ENCODE measurements around the gene L3MBTL4. TPM values are rescaled to one million over a fixed set of nuclear protein-coding genes. Genes with fewer than 3 reads are reported as not detected.
A peak's percentile ranks its signal among the peaks of the same experiment; 100 is the strongest.

L3MBTL4 gene
- not detected in 2 replicates for total RNA-seq (2021)
- Bru-seq, nascent RNA: percentile 0 among the genes with signal in this experiment
- BruChase-seq, experiment 1, labeled RNA remaining after a 2-hour chase: percentile 2 among the genes with signal in this experiment
- percentile 0 among the genes with signal in this experiment for BruChase-seq, experiment 2, labeled RNA remaining after a 6-hour chase
- long read RNA-seq: 0 reads

- intact Hi-C loops (cut with micrococcal nuclease; ENCODE audit: unreplicated experiment): no loop called here
Observed at GRCh38 chr18:6414723-6415417, at the start of gene L3MBTL4. TSS of gene L3MBTL4 (minus strand) at chr18:6414911. CDS start at chr18:6311625, 103,286 bp downstream.

GRCh38 chr18:6452194-6452593 lies 37.5 kb upstream of the L3MBTL4 start:
- BruUV-seq (replicated peaks): no TSS peak

More at GRCh38 chr18:6414723-6415417, at the start of gene L3MBTL4:
- no peak within 1 kb of the TSS for H3K27ac ChIP-seq (ENCODE audit: low read depth, low read length, poor library complexity, severe bottlenecking)
- no peak within 1 kb of the TSS for H3K4me3 ChIP-seq (ENCODE audit: low read depth, low read length, poor library complexity, severe bottlenecking)
- H3K4me1 ChIP-seq (ENCODE audit: insufficient read depth, low read length, poor library complexity, severe bottlenecking): no peaks in the 10 kb centered on the region
- BruUV-seq (replicated peaks): no TSS peak
- peaks cover 19% of the 10 kb centered on the region for H3K9me3 ChIP-seq (ENCODE audit: low read depth, low read length, poor library complexity, severe bottlenecking)
- DNase-seq (ENCODE audit: low spot score): no peak
- CTCF ChIA-PET: no interaction called here
- H3K27me3 ChIP-seq (replicated peaks; ENCODE audit: insufficient read depth, low read depth, low read length, poor library complexity): no peaks in the 10 kb centered on the region
- no peaks in the 10 kb centered on the region for H3K36me3 ChIP-seq (ENCODE audit: insufficient read depth, low read length, poor library complexity, severe bottlenecking)
- TF ChIP-seq, protein P1, sequence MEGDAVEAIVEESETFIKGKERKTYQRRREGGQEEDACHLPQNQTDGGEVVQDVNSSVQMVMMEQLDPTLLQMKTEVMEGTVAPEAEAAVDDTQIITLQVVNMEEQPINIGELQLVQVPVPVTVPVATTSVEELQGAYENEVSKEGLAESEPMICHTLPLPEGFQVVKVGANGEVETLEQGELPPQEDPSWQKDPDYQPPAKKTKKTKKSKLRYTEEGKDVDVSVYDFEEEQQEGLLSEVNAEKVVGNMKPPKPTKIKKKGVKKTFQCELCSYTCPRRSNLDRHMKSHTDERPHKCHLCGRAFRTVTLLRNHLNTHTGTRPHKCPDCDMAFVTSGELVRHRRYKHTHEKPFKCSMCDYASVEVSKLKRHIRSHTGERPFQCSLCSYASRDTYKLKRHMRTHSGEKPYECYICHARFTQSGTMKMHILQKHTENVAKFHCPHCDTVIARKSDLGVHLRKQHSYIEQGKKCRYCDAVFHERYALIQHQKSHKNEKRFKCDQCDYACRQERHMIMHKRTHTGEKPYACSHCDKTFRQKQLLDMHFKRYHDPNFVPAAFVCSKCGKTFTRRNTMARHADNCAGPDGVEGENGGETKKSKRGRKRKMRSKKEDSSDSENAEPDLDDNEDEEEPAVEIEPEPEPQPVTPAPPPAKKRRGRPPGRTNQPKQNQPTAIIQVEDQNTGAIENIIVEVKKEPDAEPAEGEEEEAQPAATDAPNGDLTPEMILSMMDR (conservative IDR thresholded peaks at IDR 0.05; ENCODE audit: low read depth, low read length): no peak
- no peak for TF ChIP-seq EZH2 (IDR thresholded peaks at IDR 0.05; ENCODE audit: borderline replicate concordance, low read depth, low read length, poor library complexity, severe bottlenecking)
- POLR2A ChIA-PET (ENCODE audit: low non-redundant PET): no interaction called here

GRCh38 chr18:6449213-6449612 lies 34.5 kb upstream of the L3MBTL4 start:
- H3K36me3 ChIP-seq (ENCODE audit: insufficient read depth, low read length, poor library complexity, severe bottlenecking): no peaks in the 10 kb centered on the region
- TF ChIP-seq, protein P1 (conservative IDR thresholded peaks at IDR 0.05; ENCODE audit: low read depth, low read length): no peak
- no peak for TF ChIP-seq EZH2 (IDR thresholded peaks at IDR 0.05; ENCODE audit: borderline replicate concordance, low read depth, low read length, poor library complexity, severe bottlenecking)
- ChIA-PET POLR2A (ENCODE audit: low non-redundant PET) (no interaction called here), CTCF (no interaction called here)
- peaks cover 24% of the 10 kb centered on the region for H3K9me3 ChIP-seq (ENCODE audit: low read depth, low read length, poor library complexity, severe bottlenecking)
- no peaks in the 10 kb centered on the region for H3K27me3 ChIP-seq (replicated peaks; ENCODE audit: insufficient read depth, low read depth, low read length, poor library complexity)
- H3K27ac ChIP-seq (ENCODE audit: low read depth, low read length, poor library complexity, severe bottlenecking): no peak overlapping the region
- no TSS peak for BruUV-seq (replicated peaks)
- no peak overlapping the region for H3K4me3 ChIP-seq (ENCODE audit: low read depth, low read length, poor library complexity, severe bottlenecking)
- H3K4me1 ChIP-seq (ENCODE audit: insufficient read depth, low read length, poor library complexity, severe bottlenecking): no peaks in the 10 kb centered on the region
- DNase-seq (ENCODE audit: low spot score): no peak
- intact Hi-C loops (cut with micrococcal nuclease; ENCODE audit: unreplicated experiment): no loop called here

More at GRCh38 chr18:6452194-6452593, 37.5 kb upstream of the L3MBTL4 start:
- CTCF ChIA-PET: no interaction called here
- no peaks in the 10 kb centered on the region for H3K36me3 ChIP-seq (ENCODE audit: insufficient read depth, low read length, poor library complexity, severe bottlenecking)
- intact Hi-C loops (cut with micrococcal nuclease; ENCODE audit: unreplicated experiment): no loop called here
- POLR2A ChIA-PET (ENCODE audit: low non-redundant PET): no interaction called here
- H3K27ac ChIP-seq (ENCODE audit: low read depth, low read length, poor library complexity, severe bottlenecking): no peak overlapping the region
- no peaks in the 10 kb centered on the region for H3K4me1 ChIP-seq (ENCODE audit: insufficient read depth, low read length, poor library complexity, severe bottlenecking)
- H3K27me3 ChIP-seq (replicated peaks; ENCODE audit: insufficient read depth, low read depth, low read length, poor library complexity): no peaks in the 10 kb centered on the region
- TF ChIP-seq, protein P1 (conservative IDR thresholded peaks at IDR 0.05; ENCODE audit: low read depth, low read length): no peak
- no peak for TF ChIP-seq EZH2 (IDR thresholded peaks at IDR 0.05; ENCODE audit: borderline replicate concordance, low read depth, low read length, poor library complexity, severe bottlenecking)
- no peak overlapping the region for H3K4me3 ChIP-seq (ENCODE audit: low read depth, low read length, poor library complexity, severe bottlenecking)
- no peak for DNase-seq (ENCODE audit: low spot score)
- H3K9me3 ChIP-seq (ENCODE audit: low read depth, low read length, poor library complexity, severe bottlenecking): peaks cover 30% of the 10 kb centered on the region
